Stimulated activated CD4-positive, alpha-beta T cell treated with anti-CD3 and anti-CD28 coated beads, Interleukin-1b, Interleukin-23, amount 100 ng/mL, for 48 hours (primary cell): ENCODE data around the gene CCNH.

Experiments
- DNase-seq: peaks from one replicate; pipeline ENCODE4 v3.0.0-alpha.2; 2020

CCNH gene

GRCh38 chr5:87412630-87413342 is at the start of gene CCNH:
TSS of gene CCNH (minus strand) at chr5:87412930. CDS start at chr5:87412794, 136 bp downstream.
- DNase-seq = peak; percentile 96

- no peak for DNase-seq
Measured at GRCh38 chr5:87457706-87458105, 45.0 kb upstream of the CCNH start.

GRCh38 chr5:87453801-87454200 is 41.1 kb upstream of the CCNH start:
- no peak for DNase-seq

GRCh38 chr5:87452837-87453236 is 40.1 kb upstream of the CCNH start:
- DNase-seq = no peak

DNA sequence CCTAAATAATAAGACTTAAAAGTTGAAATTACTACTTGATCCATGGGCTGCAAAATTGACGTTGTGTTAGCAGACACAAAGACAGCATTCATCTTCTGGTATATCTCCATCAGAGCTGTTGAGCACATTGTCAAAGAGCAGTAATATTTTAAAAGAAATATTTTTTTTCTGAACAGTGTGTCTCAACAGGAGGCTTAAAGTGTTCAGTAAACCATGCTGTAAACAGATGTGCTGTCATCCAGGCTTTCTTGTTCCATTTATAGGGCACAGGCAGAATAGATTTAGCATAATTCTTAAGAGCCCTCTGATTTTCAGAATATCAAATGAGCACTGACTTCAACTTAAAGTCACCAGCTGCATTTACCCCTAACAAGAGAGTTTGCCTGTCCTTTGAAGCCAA is 29.7 kb upstream of the CCNH start:
- DNase-seq = no peak

- no peak for DNase-seq
Measured at GRCh38 chr5:87438231-87438630, 25.5 kb upstream of the CCNH start.

GRCh38 chr5:87437724-87438123 is 25.0 kb upstream of the CCNH start:
- DNase-seq = no peak

DNA sequence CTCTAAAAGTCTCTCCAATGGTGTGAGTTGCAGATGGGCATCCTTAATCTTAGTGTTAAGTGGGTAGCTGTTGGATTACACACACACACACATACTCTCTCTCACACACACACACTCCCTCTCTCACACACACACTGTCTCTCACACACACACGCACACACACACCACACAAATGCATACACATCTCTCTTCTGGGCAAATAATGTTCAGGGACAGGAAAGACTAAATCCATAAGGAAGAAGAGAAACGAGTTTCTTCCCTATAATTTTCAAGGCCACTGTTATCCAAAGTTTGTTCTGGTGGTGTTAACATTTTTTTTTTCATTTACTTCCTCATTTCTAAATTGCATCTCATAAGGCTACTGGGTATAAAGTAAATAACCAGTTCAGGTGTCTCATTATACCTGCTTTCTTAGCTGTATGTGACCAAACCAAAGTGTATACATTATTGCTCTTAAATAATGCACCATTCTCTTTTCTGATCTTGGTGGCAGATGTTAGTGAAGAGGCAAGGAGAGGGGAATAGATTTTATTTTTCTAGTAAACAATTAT is 22.5 kb upstream of the CCNH start:
- no peak for DNase-seq

DNA sequence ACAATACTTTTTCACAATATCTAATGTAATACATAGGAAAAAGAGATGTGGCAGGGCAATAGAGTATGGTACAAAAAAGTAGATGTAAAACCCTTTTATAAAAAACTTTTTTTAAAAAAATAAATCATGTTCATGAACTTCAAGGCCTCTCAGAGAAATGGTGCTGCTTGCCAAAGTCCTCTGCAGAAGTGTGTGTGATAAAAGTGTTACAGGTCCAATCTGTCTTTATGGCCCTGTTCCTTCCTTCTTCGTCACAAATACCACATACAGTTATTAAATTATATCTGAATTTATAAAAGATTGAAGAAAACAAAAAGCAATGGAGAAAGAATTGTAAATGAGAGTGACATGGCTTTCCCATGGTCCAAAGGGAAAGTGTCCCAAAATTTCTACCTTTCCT is 21.7 kb upstream of the CCNH start:
- DNase-seq = no peak

DNA sequence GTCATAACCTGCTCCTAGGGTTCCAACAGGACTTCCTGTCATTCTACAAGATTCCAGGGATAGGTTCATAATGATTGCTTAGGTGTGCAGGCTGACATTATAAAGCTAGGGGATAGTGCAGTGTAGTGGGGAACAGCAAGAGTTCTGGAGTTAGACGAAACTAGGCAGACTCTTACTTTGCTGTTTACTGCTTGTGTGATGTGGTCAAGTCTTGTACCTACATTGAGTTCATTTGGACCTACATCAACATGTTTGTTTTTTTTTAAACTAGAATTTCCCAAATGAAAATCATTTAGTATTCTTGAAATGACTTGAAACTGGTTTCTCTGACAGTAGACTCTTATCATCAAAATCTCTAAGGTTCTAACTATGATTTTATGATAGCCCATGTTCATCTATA is 21.2 kb upstream of the CCNH start:
- no peak for DNase-seq

- DNase-seq = peak; percentile 13
Measured at GRCh38 chr5:87432460-87432859, 19.7 kb upstream of the CCNH start.

GRCh38 chr5:87430863-87431457 is 18.2 kb upstream of the CCNH start:
- no peak for DNase-seq

DNA sequence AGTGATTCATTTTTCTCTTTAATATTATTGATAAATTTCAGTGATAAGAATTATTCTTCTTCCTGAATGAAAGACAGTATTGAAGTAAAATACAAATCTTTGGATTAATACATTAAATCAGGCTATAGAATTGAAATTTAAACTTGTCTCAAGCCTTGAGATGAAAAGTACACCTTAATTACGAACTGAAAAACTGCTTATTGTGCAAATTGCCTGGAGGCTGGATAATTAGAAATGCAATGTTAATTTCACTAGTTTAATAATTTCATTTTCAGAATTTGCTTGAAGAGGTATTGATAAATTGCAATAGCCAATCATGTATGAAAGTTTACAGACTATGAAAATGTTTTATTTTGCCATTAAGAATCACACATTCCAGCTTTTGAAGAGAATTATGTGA is 11.0 kb upstream of the CCNH start:
- no peak for DNase-seq

DNA sequence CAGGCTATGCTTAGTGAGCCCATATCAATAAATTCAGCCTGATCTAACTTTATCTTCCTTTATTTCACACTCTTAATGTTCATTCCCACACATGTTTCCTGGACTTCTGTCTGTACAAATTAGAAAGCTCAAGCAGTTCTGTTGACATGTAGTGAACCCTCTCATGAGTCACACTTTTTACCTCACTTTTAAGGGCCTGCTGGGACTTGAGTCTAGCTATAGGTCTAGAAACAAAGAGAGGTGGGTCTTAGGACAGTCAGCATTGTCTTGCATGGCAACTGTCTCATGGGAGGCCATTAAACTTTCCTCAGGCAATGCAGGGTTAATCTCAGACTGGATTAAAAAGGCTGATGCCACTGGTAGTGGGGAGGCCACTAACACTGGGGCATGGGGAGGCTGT is 8.6 kb upstream of the CCNH start:
- DNase-seq = no peak

GRCh38 chr5:87418506-87418905 is 5.8 kb upstream of the CCNH start:
- DNase-seq = no peak

DNA sequence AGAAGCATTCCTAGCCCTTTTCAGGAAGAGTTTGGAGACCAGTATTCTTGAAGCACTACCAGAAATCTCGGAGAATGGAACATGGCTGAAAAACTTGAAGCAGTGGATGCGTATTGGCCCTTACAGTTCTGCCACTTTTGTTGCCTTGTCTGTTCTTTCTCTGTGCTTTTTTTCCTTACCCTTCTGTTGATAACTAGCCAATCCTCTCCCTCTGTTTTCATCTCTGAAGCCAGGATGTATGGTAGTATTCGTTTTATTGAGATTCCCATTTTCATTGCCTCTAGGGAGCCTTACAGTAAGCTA is 564 bp upstream of the CCNH start:
- DNase-seq = no peak

- peak; percentile 35 for DNase-seq
Measured at GRCh38 chr5:87411973-87412629, 629 bp downstream of the CCNH start.

DNA sequence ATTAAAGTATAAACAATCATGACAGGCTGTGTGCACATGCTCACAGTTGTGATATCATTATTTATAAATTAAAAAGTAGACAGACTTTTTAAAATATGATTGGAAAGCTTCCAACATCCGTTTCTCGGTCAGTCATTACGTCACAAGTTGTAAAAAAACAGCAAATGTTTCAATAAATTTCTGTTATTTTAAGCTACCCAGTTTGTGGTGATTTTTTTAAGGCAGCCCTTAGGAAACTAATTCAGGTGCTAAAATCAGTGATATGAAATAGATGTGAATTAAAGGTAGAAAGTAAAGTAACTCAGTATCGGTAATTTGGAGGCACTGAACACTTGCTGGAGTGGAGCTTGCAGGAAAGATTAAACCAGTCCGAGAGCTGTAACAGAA is 1.2 kb downstream of the CCNH start:
- no peak for DNase-seq

GRCh38 chr5:87410931-87411330 is 1.8 kb downstream of the CCNH start:
- DNase-seq = no peak

- no peak for DNase-seq
Measured at GRCh38 chr5:87408204-87408603, 4.5 kb downstream of the CCNH start.

GRCh38 chr5:87405472-87406155 is 7.1 kb downstream of the CCNH start:
- DNase-seq = no peak

- no peak for DNase-seq
Measured at GRCh38 chr5:87404359-87404758, 8.4 kb downstream of the CCNH start.

- no peak for DNase-seq
Measured at GRCh38 chr5:87403899-87404298, 8.8 kb downstream of the CCNH start.

DNA sequence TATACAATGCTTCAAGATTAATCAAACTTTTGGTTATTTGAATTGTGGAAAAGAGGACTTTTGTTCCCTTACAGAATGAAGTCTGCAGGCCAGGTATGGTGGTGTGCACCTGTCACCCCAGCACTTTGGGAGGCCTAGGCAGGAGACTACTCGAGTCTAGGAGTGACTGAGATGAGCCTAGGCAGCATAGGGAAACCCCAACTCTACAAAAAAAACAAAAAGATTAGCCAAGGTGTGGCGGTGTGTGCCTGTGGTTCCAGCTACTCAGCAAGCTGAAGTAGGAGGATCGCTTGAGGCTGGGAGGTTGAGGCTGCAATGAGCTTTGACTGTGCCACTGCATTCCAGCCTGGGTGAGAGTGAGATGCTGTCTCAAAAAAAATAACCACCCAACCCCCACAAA is 9.3 kb downstream of the CCNH start:
- no peak for DNase-seq
